SK-N-SH treated with all-trans-retinoic acid at 6 μM for 48 hours (cell line): ENCODE results near the gene ADAMTS9.
A peak's percentile ranks its signal among the peaks of the same experiment; 100 is the strongest.

Experiments
- ATAC-seq: fragments of 200-7000 bp; cut with Tn5 transposase; 3 replicates; pipeline ENCODE4 v1.9.1; 2020; ENCODE audit warnings: mild to moderate bottlenecking, moderate library complexity
- ARNTL ChIP-seq: fragments of 450-650 bp; formaldehyde crosslinking; IDR thresholded peaks from 2 replicates; pipeline ENCODE4 v1.5.0; 2020; ENCODE audit warnings: low read depth, mild to moderate bottlenecking, moderate library complexity, borderline replicate concordance
- BACH2 ChIP-seq: fragments of 250-450 bp; sonication (Bioruptor Pico); IDR thresholded peaks from 2 replicates; pipeline ENCODE4 v1.9.0; 2021; ENCODE audit warnings: mild to moderate bottlenecking, borderline replicate concordance
- CREB5 ChIP-seq: fragments of 250-450 bp; sonication (Bioruptor Pico); IDR thresholded peaks from 2 replicates; pipeline ENCODE4 v1.5.1; 2020; ENCODE audit warnings: low read depth, mild to moderate bottlenecking, moderate library complexity
- CSDC2 ChIP-seq: fragments of 250-450 bp; sonication (Bioruptor Pico); IDR thresholded peaks from 2 replicates; pipeline ENCODE4 v1.5.0; 2020; ENCODE audit warnings: mild to moderate bottlenecking, moderate library complexity
- CSRNP3 ChIP-seq: fragments of 250-450 bp; sonication (Bioruptor Pico); IDR thresholded peaks from 2 replicates; pipeline ENCODE4 v1.5.1; 2021; ENCODE audit warnings: mild to moderate bottlenecking, moderate library complexity
- ESRRG ChIP-seq: fragments of 250-450 bp; sonication (Bioruptor Pico); IDR thresholded peaks from 2 replicates; pipeline ENCODE4 v1.6.1; 2021; ENCODE audit warnings: mild to moderate bottlenecking
- GLIS3 ChIP-seq: fragments of 250-450 bp; sonication (Bioruptor Pico); IDR thresholded peaks from 2 replicates; pipeline ENCODE4 v1.5.0; 2020; ENCODE audit warnings: mild to moderate bottlenecking, moderate library complexity
- ISL1 ChIP-seq: fragments of 250-450 bp; sonication (Bioruptor Pico); IDR thresholded peaks from 2 replicates; pipeline ENCODE4 v2.1.2; 2022; ENCODE audit warnings: mild to moderate bottlenecking, moderate library complexity
- OSR1 ChIP-seq: fragments of 250-450 bp; sonication (Bioruptor Pico); IDR thresholded peaks from 2 replicates; pipeline ENCODE4 v1.8.0; 2022; ENCODE audit warnings: moderate library complexity, mild to moderate bottlenecking, inconsistent platforms
- POU6F1 ChIP-seq: fragments of 250-450 bp; sonication (Bioruptor Pico); IDR thresholded peaks from 2 replicates; pipeline ENCODE4 v1.8.0; 2021; ENCODE audit warnings: low read depth, mild to moderate bottlenecking, moderate library complexity, borderline replicate concordance
- PPARA ChIP-seq: fragments of 250-450 bp; sonication (Bioruptor Pico); IDR thresholded peaks from 2 replicates; pipeline ENCODE4 v1.5.0; 2020; ENCODE audit warnings: mild to moderate bottlenecking, borderline replicate concordance
- RARB ChIP-seq: fragments of 250-450 bp; sonication (Bioruptor Pico); IDR thresholded peaks from 2 replicates; pipeline ENCODE4 v1.8.0; 2021; ENCODE audit warnings: mild to moderate bottlenecking, moderate library complexity
- SNAI2 ChIP-seq: fragments of 250-450 bp; sonication (Bioruptor Pico); IDR thresholded peaks from 2 replicates; pipeline ENCODE4 v1.5.0; 2020; ENCODE audit warnings: mild to moderate bottlenecking, moderate library complexity
- TCF4 ChIP-seq: fragments of 250-450 bp; sonication (Bioruptor Pico); IDR thresholded peaks from 2 replicates; pipeline ENCODE4 v1.8.0; 2021; ENCODE audit warnings: mild to moderate bottlenecking, moderate library complexity, borderline replicate concordance
- TOX ChIP-seq: fragments of 250-450 bp; sonication (Bioruptor Pico); IDR thresholded peaks from 2 replicates; pipeline ENCODE4 v1.8.0; 2021; ENCODE audit warnings: mild to moderate bottlenecking, moderate library complexity, borderline replicate concordance
- ZC3H10 ChIP-seq: fragments of 250-450 bp; sonication (Bioruptor Pico); IDR thresholded peaks from 2 replicates; pipeline ENCODE4 v1.5.1; 2021; ENCODE audit warnings: mild to moderate bottlenecking, moderate library complexity
- ZFP3 ChIP-seq: fragments of 250-450 bp; sonication (Bioruptor Pico); IDR thresholded peaks from 2 replicates; pipeline ENCODE4 v1.5.0; 2020; ENCODE audit warnings: mild to moderate bottlenecking, moderate library complexity
- ZFP30 ChIP-seq: fragments of 450-650 bp; formaldehyde crosslinking; IDR thresholded peaks from 2 replicates; pipeline ENCODE4 v1.5.0; 2022; ENCODE audit warnings: mild to moderate bottlenecking, moderate library complexity
- ZNF565 ChIP-seq: fragments of 450-650 bp; formaldehyde crosslinking; conservative IDR thresholded peaks from 2 replicates; pipeline ENCODE4 v1.5.0; 2020; ENCODE audit warnings: low read depth, mild to moderate bottlenecking, moderate library complexity
- ZNF70 ChIP-seq: fragments of 450-650 bp; formaldehyde crosslinking; IDR thresholded peaks from 2 replicates; pipeline ENCODE4 v1.5.0; 2020; ENCODE audit warnings: mild to moderate bottlenecking, moderate library complexity
- ZNF8 ChIP-seq: fragments of 450-650 bp; formaldehyde crosslinking; IDR thresholded peaks from 2 replicates; pipeline ENCODE4 v1.5.0; 2020; ENCODE audit warnings: mild to moderate bottlenecking, moderate library complexity
- TF ChIP-seq, protein P1 (sequence below): fragments of 250-450 bp; sonication (Bioruptor Pico); IDR thresholded peaks from 2 replicates; pipeline ENCODE4 v1.8.0; 2020; ENCODE audit warnings: mild to moderate bottlenecking, moderate library complexity, borderline replicate concordance

ADAMTS9 gene

DNA sequence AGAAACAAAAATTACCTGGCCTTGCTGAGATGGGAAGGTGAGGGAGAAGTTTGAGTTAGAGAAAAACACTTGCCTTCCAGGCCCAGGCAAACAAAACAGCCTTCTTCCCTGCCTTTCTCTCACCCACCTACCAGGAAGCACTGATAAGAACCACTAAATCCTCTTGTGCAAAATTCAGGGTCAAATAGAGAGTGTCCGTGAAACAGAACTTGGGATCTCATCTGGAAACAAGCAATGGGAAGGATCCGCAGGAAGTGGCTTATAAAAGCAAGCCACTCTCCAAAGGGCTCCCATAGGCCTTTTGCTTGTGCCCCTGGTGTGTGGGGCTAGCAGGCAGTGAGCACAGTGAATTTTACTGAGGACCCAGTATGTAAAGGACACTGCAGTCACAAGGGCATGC lies 11.0 kb downstream of the ADAMTS9 start:
- no peak for ATAC-seq

GRCh38 chr3:64675687-64676247 lies 12.0 kb downstream of the ADAMTS9 start:
- peak; percentile 32; the same call in 2 of the 3 replicates for ATAC-seq
- TF ChIP-seq ZNF565 (no peak), ZFP3 (CRISPR knock-in tag) (peak; percentile 24; the same call in 1 of the 2 replicates), ARNTL (CRISPR knock-in tag) (no peak), ZFP30 (CRISPR knock-in tag) (no peak), POU6F1 (no peak), TCF4 (CRISPR knock-in tag) (peak; percentile 99), GLIS3 (CRISPR knock-in tag) (peak; percentile 95), RARB (CRISPR knock-in tag) (no peak; the same call in 1 of the 2 replicates), ISL1 (CRISPR knock-in tag) (peak; percentile 60), SNAI2 (CRISPR knock-in tag) (peak; percentile 41; the same call in 1 of the 2 replicates), ESRRG (CRISPR knock-in tag) (0 out of 2 replicates have a peak, but pooled peaks have one; percentile 64), ZNF8 (peak; percentile 56; the same call in 1 of the 2 replicates), BACH2 (no peak), CSRNP3 (CRISPR knock-in tag) (peak; percentile 86), OSR1 (CRISPR knock-in tag) (no peak), ZC3H10 (no peak), TOX (CRISPR knock-in tag) (no peak), CSDC2 (CRISPR knock-in tag) (no peak), CREB5 (CRISPR knock-in tag) (no peak), ZNF70 (CRISPR knock-in tag) (peak; percentile 45), PPARA (CRISPR knock-in tag) (peak; percentile 29; the same call in 1 of the 2 replicates)
- TF ChIP-seq, protein P1, sequence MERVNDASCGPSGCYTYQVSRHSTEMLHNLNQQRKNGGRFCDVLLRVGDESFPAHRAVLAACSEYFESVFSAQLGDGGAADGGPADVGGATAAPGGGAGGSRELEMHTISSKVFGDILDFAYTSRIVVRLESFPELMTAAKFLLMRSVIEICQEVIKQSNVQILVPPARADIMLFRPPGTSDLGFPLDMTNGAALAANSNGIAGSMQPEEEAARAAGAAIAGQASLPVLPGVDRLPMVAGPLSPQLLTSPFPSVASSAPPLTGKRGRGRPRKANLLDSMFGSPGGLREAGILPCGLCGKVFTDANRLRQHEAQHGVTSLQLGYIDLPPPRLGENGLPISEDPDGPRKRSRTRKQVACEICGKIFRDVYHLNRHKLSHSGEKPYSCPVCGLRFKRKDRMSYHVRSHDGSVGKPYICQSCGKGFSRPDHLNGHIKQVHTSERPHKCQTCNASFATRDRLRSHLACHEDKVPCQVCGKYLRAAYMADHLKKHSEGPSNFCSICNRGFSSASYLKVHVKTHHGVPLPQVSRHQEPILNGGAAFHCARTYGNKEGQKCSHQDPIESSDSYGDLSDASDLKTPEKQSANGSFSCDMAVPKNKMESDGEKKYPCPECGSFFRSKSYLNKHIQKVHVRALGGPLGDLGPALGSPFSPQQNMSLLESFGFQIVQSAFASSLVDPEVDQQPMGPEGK (CRISPR knock-in tag) = no peak

More for the DNA sequence above, 11.0 kb downstream of the ADAMTS9 start:
- TF ChIP-seq POU6F1 = no peak
- no peak for TF ChIP-seq ISL1 (CRISPR knock-in tag)
- TF ChIP-seq GLIS3 (CRISPR knock-in tag) = no peak
- no peak for TF ChIP-seq ARNTL (CRISPR knock-in tag)
- no peak for TF ChIP-seq CSRNP3 (CRISPR knock-in tag)
- no peak for TF ChIP-seq ZFP30 (CRISPR knock-in tag)
- TF ChIP-seq RARB (CRISPR knock-in tag) = no peak
- TF ChIP-seq TOX (CRISPR knock-in tag) = no peak
- no peak for TF ChIP-seq ZNF8
- TF ChIP-seq SNAI2 (CRISPR knock-in tag) = no peak
- no peak for TF ChIP-seq PPARA (CRISPR knock-in tag)
- TF ChIP-seq BACH2 = no peak
- TF ChIP-seq TCF4 (CRISPR knock-in tag) = no peak; the same call in 1 of the 2 replicates
- TF ChIP-seq ZNF70 (CRISPR knock-in tag) = no peak
- no peak for TF ChIP-seq ESRRG (CRISPR knock-in tag)
- TF ChIP-seq ZFP3 (CRISPR knock-in tag) = no peak
- TF ChIP-seq OSR1 (CRISPR knock-in tag) = no peak
- TF ChIP-seq, all 23 proteins: peak for 0
